Measurements from ENCODE around the gene OSBP2.

The OSBP2 gene

DNA sequence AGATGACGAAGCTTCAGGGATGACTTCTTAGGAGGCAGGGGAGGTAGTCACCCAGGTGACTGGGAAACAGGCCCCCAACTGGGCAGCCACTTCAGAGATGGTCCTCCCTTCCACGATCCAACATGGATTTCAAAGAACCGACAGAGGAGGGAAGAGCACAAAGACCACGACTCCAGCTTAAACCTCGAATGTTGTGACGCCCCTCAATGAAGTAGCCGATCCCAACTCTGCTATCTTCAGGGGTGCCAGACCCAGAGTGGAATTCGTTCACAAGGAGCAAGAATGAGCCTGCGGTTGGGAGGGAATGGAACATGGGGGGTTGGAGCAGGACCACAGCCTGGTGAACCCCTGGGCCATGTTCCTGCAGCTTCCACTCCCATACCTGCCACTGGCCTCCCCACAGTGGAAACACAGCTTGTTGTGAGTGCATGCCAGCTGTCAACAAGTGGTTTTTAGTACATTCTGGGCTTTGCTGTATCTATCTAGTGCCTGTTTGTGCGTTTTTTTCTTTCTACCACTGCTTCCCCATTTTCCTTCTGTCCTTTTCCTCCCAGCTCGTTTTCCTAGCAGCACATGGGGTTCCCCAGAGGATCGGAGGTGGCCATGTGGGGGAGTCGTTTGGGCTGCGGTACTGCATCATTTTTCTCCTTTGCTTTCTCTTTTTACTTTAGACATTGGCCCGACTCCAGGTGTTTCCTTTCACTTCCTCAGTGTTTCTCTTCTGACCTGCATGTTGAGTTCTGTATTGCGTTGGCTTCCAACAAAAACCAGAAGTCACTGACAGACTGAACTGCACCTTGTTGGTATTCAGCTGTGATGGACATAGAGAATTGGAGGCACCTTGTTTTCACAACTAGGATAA, 208.1 kb downstream of the OSBP2 start:
- no peak for DNase-seq (ENCODE audit: low read depth, low spot score)

DNA sequence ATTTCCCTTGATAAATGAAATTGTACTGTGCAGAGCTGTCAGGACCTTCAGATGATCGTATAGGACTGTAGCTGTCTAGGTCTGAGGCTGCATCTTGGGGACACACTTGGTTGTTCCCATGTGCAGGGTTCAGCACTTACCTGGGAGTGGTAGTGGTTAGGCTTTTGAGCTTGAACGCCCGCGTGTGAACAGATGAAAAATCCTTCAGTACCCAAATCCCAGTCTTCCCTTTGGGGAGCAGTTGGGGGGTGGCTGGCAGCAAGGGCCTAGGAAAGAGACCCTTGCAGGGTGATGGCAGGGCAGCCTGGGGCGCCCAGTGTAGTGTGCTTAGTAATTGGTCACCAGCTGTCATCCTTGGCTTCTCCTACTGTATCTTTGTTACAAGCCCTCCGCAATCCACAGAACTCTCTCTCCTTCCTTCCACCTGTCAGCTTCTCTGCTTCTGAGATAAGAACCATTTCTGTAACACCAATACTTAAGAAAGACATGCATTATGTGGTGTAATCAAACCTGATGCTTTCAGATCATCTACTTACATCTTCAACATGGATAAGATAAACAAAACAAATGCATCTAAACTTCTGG, 209.3 kb downstream of the OSBP2 start:
- no peak for DNase-seq (ENCODE audit: low read depth, low spot score)

DNA sequence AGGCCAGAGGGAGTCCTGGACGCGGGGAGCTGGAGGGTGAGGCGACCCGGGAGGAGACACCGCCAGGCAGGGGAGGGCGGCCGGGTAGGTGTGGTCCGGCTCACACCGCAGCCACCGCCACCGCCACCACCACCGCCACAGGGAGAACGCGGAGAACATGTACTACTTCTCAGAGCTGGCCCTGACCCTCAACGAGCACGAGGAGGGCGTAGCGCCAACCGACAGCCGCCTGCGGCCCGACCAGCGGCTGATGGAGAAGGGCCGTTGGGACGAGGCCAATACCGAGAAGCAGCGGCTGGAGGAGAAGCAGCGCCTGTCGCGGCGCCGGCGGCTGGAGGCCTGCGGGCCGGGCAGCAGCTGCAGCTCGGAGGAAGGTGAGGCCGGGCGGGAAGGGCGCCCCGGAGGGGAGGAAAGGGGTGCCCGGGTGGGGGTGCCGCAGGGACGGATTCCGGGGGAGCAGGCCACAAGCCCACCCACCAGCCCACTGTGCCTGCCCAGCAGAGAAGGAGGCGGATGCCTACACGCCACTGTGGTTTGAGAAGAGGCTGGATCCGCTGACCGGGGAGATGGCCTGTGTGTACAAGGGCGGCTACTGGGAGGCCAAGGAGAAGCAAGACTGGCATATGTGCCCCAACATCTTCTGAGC, 211.1 kb downstream of the OSBP2 start:
- DNase-seq (ENCODE audit: low read depth, low spot score) = no peak

DNA sequence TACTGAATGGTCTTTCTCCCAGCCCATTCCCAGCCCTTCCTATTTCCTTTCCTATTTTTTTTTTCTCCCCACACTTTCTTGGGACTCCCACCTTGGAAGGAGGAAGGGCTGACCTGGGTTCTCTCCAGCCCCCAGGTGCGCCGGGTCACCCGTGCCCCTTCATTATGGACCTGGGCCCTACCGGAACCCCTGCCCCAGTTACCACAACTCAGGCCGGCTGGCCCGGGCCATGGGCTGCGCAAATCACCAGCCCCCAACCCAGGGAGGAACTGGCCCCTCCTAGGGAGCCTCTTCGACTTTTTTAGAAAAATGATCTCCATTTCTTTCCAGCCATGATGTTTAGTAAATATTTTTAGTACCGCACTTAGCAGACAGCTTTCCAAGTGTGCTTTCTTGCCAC, 211.7 kb downstream of the OSBP2 start:
- no peak for DNase-seq (ENCODE audit: low read depth, low spot score)

DNA sequence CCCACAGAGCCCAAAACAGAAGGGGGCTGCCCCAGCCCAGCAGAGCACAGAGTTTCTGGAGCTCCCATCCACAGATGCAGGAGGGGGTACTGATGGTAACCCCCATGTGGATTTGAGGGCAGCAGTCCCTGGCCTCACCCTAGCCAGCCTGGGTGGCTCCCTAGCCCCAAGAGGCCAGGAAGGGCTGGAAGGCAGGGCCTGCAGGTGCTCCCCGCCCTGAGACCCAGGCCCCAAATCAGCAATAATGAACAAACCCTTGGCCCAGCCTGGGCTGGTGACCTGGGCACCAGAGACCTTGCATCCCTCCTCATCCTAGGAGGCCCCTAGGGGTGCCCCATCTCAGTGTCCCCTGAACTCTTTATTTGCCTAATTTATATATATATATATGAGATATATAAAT, 212.3 kb downstream of the OSBP2 start:
- no peak for DNase-seq (ENCODE audit: low read depth, low spot score)

DNA sequence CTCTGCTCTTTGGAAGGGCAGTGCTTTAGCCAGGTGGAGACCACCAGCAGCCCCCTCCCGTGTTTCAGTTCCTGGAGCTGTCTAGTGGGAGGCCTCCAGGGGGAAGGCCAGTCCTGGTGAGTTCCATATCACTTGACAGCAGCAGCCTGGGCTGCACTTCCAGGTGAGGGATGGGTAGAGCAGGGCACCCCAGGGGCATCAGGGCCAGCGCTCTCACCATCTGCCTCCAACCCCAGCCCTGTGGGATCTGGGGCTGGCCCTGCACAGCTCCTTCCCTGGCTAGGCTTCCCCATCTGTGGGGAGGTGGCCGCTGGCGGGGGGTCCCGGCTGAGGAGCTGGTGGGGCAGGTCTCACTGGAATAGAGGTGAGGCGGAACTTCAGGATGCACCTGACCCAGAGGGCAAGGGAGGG, 213.4 kb downstream of the OSBP2 start:
- DNase-seq (ENCODE audit: low read depth, low spot score) = no peak

DNA sequence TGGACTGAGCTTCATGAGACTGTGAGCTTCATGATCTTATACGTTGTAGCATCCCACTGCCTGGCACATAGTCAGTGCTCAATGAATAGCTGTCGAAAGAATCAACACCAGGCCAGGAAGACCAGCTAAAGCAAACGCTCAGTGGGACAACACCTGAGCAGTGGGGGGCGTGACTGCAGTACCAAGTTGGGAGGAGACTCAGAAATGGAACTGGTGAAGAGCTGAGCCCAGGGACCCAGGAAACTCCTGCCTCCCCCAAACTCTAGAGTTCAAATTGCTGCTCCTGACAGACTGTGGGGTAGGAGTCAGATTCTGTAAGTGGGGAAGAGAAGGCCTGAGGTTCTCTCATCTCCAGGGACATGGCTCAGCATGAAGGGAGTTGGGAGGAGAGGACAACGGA, 214.6 kb downstream of the OSBP2 start:
- no peak for DNase-seq (ENCODE audit: low read depth, low spot score)

DNA sequence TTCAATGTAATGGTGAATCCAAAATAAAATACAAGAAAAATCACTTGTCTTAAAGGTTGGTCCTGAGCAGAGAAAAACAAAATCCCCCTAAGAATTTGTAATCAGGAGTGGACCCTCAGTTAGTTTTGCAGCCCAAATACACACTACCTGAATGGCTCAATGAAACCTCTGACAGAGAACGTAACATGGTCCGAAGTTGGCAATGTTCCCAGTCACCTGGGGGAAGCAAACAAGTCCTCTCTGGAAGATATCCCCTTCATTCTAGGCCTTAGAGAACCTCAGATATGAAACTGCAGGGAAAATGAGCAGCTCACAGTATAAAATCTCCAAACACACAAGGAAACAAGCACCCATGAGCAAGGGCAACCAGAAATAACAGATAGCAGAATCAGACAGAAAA, 215.7 kb downstream of the OSBP2 start:
- no peak for DNase-seq (ENCODE audit: low read depth, low spot score)

DNA sequence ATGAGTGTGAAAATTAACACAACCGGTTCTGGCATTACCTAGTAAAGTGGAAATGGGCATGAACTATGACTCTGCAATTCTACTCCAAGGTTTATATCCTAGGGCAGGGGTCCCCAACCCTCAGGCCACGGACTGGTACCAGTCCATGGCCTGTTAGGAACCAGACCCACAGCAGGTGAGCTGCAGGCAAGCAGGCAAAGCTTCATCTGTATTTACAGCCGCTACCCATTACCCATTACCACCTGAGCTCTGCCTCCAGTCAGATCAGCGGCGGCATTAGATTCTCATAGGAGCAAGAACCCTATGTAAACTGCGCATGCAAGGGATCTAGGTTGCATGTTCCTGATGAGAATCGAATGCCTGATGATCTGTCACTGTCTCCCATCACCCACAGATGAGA, 224.1 kb downstream of the OSBP2 start:
- DNase-seq (ENCODE audit: low read depth, low spot score) = no peak

DNA sequence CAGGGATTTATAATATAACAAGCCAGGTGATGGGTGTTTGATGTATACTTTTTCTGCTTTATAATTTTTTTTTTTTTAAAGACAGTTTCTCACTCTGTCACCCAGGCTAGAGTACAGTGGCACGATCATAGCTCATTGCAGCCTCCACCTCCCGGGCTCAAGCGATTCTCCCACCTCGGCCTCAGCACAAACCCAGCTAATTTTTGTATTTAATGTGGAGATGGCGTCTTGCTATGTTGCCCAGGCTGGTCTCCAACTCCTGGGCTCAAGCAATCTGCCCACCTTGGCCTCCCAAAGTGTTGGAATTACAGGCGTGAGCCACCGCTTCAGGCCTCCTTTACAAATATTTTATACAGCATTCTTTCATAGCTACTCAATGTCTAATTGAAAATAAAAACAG, 225.3 kb downstream of the OSBP2 start:
- DNase-seq (ENCODE audit: low read depth, low spot score) = no peak

DNA sequence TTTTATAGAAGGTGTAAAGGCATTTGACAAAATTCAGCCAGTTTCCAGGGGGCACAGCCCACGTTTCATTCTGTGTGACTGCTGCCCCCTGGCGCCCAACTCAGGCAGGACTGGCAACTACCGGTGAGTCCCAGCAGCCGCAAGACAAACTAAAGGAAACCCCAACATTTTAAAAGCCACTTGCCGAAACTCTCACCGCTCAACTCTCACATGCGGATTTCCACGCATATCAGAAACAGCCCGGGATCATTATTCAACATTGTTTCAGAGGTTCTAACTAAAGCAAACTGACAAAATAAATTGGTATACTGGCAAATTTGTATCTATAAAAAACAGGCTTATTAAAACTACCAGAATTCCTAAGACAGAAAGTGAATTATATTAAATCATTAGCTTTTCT, 225.7 kb downstream of the OSBP2 start:
- DNase-seq (ENCODE audit: low read depth, low spot score) = peak; percentile 85

DNA sequence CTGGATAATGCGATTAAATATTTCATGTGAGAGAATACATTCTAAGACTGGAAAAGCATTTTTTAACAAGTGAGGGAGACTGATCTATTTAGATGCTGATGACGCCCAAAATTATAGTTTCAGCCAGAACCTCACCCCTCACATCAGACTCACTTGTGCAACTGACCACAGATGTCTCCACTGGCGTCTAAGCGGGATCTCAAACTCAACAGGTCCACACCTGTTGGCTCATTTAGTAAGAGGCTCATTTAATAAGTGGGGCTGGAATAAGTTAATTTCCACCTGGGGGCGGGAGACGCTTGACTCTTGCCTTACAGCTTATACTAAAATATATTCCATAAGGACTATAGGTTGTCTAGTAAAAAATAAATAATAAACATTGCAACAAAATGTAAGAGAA, 226.4 kb downstream of the OSBP2 start:
- DNase-seq (ENCODE audit: low read depth, low spot score) = no peak

DNA sequence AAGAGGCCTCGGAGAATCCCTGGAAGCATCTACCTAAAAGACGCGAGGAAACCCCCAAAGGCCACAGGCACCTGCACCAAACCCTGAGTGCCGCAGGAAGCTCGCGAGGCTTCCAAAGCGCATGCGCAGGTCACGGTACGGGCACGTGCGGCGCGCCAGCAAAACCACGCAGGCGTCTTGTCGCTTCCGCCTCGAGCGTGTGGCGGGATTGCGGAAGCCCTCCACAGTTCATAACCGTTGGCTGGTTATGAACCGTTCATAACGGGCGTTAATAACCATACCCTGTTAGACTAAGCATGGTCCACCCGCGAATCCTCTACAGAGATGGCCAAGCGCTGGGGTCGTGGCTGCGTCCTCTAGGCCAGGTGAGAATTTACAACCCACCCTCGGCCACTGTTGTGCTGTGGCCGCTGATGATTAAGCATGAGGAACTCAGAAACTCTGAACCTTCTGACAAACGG, 227.5 kb downstream of the OSBP2 start:
- DNase-seq (ENCODE audit: low read depth, low spot score) = peak; percentile 25

DNA sequence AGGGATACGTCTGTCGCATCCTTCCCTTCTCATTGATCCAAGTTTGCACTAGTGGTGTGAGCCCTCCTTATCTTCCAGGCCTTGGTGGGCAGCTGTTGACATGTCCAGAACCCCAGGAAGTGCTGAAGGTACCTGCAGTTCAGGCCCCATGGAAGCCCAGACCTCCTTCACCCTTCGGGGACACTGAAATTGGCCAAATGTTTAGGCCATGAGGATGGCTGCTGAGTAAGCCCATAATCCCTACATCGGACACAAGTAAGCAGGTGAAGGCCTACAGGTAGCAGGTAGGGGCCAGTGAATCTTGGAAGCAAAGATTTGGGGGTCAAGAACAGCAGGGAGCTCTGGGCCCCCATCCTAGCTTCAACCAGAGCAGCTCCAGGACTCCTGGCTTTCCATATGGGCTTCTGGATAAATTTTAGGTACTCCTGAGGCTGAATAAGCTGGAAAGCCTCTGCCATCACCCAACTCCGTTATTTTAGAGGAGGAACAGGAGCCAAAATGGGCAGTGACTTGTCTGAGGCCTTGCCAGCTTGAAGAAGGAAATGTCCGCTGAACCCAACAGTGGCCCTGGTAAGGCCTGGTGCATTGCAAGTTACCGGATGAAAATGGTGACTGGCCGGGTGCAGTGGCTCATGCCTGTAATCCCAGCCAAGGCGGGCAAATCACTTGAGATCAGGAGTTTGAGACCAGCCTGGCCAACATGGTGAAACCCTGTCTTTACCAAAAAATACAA, 228.7 kb downstream of the OSBP2 start:
- no peak for DNase-seq (ENCODE audit: low read depth, low spot score)

DNA sequence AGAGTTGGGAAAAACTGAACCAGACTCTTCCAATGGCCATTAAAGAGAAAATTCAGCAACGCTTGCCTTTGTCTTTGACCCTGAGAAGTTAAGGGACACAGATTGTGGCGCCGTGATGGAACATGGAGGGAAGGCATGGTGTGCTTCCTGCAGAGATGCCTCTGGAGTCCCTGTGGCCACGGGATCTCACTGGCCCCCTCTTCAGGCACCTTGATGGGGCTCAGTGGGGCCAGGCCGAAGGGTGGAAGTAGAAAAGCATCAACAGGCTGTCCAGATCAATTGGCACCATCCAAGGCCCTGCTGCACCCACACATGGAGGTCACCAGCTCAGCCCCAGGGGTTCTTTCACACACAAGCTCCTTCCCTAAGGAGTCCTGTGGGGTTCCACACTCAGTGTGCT, 231.0 kb downstream of the OSBP2 start:
- DNase-seq (ENCODE audit: low read depth, low spot score) = no peak

DNA sequence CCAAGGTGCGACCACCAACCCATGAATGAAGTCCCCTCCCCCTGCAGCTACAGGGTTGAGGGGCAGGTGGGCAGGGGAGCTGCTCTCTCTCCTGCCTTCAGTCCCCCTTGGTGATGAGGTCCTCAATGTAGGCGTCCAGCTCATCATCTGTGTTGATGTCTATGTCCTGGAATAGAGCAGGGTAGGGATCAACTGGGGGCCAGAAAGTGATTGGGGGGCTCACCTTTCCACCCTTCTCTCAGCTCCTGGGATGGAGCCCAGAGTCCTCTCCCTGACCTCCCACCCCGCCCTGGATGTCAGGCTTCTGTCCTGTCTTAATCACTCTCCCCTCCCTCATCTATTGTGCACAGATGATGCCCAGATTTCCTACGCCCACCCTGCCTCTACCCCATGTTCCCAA, 232.0 kb downstream of the OSBP2 start:
- DNase-seq (ENCODE audit: low read depth, low spot score) = no peak

DNA sequence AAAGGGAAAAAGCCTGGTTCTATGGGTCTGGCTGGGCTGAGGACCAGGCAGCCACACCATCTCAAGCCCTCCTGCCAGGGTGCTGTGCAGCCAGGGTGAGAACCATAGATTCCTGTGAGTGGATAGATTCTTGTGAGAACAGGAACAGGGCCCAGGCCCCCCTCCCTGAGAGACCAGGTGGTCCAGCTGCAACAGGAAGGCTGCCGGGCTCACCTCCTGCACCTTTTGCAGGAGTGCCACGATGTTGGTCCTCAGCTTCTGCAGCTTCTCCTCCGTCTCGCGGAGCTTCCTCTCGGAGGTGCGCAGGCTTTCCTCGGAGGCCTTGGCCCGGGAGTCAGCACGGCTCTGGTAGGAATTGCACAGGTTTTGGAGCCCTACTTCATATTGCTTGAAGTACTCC, 233.1 kb downstream of the OSBP2 start:
- no peak for DNase-seq (ENCODE audit: low read depth, low spot score)

DNA sequence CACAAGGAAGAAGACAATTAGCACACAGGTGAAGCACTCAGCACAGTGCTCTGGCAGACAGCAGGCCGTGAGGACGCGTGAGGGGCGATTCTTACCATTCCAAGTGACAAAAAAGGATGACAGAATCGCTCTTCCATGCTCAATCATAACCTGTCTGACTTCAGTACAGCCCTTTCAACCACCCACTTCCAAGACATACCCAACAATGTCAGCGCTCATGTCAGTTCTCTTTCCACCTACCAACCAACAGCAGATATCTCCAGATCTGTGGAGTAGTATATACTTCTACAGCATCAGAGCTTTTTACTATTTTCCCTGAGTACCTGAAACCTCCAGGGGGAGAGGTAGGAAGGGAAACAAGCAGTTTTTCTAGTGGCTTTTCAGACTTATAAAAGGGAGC, 233.7 kb downstream of the OSBP2 start:
- DNase-seq (ENCODE audit: low read depth, low spot score) = no peak

DNA sequence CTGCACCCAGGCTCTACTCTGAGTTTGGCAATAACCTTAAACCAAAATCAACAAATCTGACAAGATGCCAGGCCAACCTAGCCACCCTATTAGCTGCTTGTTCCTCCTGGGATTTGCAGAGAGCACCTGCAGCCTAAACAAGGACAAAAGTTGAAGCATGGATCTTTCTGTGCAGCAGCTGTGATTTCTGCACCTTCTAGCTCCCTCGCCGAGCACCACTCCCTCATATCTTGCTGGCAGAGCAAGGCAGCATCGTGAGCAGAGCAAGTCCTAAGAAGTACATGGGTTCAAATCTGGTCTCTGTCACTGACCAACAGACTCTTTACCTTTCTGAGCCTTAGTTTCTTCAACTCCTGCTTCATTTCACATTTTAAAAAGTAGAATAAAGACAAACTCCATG, 235.6 kb downstream of the OSBP2 start:
- DNase-seq (ENCODE audit: low read depth, low spot score) = no peak

DNA sequence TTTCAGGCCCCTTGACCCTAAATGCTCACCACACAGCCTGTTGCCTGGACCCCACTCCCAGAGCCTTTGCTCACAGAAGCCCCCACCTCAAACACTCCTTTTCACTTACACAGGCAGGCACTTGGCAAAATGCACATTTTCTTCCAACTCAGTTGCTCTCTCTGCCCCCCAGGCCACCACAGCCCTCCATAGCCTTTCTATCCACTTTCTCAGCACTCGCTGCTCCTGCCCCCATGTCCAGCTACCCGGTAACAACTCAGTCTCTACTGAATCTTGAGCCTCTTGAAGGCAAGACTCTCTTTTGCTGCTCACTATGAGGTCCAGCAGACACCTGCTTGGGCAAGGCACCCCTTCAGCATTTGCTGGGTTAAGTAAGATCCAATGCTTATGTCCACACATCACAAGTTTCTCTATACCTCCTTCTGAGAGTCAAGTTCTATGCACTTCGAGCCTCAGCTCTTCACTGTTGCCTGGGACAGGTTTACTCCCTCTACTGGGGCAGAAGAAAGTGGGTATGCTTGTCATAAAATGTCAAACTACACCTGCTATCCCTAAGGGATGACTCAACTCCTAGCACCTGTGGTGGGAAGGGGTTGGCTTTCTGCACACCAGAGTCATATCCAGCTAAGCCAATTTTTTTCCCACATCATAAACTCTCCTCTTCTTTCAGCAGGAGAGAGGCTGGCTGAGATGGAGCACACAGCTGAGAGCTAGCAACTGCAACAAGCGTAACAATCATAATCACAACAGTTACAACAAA, 237.0 kb downstream of the OSBP2 start:
- no peak for DNase-seq (ENCODE audit: low read depth, low spot score)

DNA sequence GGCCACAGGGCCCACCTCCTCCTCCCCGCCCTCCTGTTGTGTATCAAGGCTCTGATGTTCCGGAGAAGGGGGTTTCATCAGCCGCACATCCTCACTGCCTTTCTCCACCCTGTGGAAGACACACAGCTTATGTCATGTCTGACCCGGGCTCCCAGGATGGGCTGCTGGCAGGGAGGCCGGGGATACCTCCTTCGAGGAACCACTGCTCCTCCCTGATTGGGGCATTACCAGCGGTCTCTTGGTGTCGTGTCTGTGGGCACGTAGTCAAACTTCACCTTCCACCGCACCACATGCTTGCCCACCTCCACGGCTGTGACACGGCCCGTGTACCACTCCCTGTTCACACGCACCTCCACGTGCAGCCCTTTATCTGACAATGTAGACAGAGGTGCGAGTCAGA, 238.0 kb downstream of the OSBP2 start:
- no peak for DNase-seq (ENCODE audit: low read depth, low spot score)

DNA sequence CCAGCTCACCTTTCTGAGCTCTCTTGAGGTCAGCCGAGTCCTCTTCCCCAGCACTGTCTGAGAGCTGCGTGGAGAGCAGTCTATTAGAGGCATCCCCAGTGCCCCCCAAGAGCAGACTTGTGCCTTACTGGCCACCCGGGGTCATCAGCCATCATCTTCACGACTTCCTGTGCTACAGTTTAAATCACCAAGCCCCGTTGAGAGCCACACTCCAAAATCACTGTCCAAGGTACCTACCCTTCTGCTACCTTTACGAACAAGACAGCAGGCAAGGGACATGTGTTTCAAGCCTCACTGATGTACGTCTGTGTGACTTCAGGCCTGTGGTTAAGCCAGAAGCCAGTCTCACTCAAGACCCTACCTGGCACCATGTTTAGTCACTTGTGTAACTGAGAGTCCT, 238.8 kb downstream of the OSBP2 start:
- DNase-seq (ENCODE audit: low read depth, low spot score) = no peak
